GM12801 (cell line): ENCODE data around the gene AMIGO3.

Source experiments
- TF ChIP-seq, protein P1 (sequence below): IDR thresholded peaks from one replicate; pipeline ENCODE4 v1.5.1; 2011; ENCODE audit warnings: control low read depth; ENCODE audit not compliant: insufficient read length; ENCODE audit errors: extremely low read depth

AMIGO3 gene

DNA sequence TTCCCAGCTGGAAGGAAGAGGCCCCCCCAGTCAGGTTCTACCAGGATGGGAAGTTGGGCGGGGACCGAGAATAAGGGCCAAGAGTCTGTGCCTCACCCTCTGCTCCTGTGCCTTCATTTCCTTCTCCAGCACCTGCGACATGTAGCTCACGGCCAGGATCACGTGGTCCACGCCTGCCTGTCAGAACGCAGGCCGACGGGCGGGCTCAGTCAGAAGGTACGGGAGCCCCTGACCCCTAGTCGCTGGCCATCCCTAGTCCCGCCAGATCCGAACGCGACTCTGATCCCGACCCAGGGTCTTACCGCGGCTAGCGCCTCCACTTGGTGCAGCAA lies 3.8 kb upstream of the AMIGO3 start:
- TF ChIP-seq, protein P1, sequence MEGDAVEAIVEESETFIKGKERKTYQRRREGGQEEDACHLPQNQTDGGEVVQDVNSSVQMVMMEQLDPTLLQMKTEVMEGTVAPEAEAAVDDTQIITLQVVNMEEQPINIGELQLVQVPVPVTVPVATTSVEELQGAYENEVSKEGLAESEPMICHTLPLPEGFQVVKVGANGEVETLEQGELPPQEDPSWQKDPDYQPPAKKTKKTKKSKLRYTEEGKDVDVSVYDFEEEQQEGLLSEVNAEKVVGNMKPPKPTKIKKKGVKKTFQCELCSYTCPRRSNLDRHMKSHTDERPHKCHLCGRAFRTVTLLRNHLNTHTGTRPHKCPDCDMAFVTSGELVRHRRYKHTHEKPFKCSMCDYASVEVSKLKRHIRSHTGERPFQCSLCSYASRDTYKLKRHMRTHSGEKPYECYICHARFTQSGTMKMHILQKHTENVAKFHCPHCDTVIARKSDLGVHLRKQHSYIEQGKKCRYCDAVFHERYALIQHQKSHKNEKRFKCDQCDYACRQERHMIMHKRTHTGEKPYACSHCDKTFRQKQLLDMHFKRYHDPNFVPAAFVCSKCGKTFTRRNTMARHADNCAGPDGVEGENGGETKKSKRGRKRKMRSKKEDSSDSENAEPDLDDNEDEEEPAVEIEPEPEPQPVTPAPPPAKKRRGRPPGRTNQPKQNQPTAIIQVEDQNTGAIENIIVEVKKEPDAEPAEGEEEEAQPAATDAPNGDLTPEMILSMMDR = no peak

DNA sequence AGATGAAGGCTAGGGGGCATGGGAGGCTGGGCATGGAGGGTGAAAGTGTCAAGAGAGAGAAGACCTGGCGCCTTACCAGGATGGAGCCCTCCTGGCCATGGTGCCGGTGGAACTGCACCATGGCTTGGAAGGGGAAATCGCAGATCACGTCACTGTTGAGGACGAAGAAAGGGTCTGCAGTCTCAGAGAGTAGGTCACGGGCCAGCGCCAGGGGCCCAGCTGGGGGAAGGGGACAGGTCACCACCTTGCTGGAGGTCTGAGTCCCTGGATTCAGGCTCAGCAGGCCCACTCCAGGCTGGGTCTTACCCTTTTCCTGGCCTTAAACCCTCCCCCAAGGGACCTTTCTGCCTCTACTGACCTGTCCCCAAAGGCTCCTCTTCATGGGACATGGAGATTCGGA lies 3.4 kb upstream of the AMIGO3 start:
- TF ChIP-seq, protein P1 = no peak

DNA sequence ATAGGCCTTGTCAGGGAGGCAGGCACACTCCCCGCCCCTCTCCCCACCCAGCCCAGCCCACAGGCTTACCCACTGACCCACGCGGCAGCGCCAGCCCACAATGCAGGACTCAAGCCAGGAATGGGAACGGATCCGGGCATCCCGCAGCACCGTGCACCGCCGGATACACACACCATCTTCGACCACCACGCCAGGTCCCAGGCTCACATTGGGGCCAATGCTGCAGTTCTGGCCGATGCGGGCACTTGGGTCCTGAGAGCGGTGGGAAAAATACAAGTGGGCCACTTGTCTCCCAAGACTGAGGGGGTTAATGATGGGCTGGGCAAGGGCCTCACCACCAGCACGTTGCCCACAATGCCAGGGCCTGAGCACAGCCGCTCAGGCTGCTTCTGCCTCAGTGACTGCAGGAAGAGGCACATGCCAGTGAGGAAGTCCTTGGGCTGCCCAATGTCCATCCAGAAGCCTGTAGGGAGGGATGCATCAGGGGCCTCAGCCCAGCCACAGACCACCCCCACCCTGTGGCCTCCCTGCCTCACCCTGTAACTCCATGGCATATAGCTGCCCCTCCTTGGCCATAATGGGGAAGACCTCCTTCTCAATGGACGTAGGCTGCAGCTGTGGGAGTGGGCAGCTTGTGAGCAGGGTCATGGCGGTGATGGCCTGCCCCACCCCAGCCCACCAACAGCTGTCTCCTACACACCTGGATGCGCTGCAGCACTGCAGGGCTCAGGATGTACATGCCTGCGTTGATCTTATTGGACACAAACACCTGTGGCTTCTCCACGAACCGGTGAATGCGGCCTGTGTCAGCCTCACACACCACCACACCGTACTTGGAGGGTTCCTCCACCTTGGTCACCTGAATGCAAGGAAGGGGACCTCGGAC lies 2.7 kb upstream of the AMIGO3 start:
- TF ChIP-seq, protein P1 = no peak

DNA sequence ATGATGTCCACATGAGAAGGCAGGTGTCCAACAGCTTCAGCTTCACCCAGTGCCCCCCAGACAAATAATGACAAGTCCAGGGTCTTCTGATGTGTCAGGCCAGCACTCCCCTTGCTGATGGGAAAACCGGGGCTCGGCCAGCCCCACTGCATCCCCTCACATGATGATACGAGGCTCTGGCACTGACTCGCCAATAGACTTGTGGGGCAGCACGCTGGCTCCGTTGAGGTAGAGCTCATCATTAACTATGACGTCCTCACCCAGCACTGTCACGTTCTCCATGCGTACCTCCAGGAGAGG lies 2.1 kb upstream of the AMIGO3 start:
- TF ChIP-seq, protein P1 = no peak

DNA sequence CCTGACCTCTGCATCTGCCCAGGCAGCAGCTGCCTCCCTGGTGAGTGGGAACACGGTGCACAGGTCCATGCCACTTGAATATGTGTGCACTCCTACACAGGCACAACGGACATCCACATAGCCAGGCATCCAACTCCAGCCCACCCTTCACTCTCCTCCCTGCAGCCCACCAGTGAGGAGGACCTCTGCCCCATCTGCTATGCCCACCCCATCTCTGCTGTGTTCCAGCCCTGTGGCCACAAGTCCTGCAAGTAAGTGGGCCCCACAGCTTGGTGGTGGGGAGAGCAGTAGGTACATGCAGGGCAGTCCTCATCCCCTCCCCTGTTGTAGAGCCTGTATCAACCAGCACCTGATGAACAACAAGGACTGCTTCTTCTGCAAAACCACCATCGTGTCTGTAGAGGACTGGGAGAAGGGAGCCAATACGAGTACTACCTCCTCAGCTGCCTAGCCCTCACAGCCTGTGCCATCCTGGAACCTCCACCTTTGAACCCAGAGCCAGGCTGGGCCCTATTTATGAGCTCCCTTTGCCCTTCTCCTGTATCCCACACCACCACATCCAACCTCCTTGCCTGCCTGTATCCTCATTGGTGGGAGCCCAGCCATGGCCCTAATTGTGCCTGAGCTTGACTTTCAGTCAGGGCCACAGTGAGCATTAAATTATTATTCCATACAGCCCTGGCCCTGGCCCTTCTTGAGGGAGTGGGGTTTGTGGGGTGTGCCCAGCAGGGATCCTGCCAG lies 1.5 kb upstream of the AMIGO3 start:
- TF ChIP-seq, protein P1 = no peak

DNA sequence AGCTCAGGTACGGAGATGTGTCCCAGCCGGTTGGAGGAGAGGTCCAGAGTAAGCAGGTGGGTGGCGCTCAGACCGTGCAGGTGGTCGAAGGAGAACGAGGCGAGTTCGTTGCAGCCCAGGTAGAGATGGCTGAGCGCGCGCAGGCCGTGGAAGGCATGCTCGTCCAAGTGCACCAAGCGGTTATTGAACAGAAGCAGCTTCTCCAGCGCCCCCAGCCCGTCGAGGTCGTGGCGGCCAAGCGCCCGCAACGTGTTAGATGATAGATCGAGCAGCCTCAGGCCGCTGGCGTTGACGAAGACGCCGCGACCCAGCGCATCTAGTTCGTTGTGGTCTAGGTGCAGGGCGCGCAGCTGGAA lies 648 bp downstream of the AMIGO3 start:
- TF ChIP-seq, protein P1 = no peak

DNA sequence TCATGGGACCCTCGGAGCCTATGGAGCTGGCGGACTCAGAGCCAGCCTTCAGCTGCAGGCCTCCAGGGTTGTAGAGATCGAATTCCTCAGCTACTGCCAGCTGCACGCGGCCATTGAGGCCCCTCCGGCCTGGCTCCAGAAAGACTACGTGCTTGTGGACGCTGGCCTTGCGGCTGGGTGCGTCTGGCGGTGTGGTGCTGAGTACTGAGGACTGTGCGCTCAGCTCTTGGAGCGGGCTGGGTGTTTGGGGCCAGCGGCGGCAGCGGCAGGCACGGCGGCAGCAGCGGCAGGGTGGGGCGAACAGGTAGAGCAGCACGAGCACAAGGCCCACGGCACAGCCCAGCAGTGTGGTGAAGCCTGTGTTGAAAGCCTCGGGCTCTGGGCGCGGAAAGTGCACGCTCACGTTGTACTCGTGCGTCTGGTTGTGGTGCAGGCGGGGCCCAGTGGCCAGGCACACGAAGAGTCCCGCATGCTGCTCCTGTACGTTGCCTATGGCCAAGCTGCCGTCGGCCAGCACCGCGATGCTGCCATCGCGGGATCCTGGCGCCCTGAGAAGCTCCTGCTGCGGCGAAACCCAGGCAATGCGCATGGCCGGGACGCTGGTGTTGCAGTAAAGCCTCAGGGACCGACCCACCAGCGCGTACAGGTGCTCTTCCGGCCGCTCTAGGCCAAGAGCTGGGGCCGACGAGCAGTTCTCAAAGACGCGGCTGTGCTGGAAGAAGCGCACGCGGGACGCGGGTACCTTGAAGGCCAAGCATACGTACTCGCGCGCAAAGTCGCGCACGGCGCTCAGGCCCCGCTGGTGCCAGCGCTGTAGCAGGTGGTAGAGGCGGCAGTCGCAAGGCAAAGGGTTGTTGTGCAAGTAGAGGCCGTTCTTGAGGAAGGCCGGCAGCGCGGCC lies 1.3 kb downstream of the AMIGO3 start:
- TF ChIP-seq, protein P1 = no peak
